ENCODE results near the gene TMPRSS7.

- TF ChIP-seq CTCF (IDR thresholded peaks at IDR 0.05; ENCODE audit: low read depth, low read length) (no peak), EZH2phosphoT487 (IDR thresholded peaks at IDR 0.05; ENCODE audit: low read depth) (no peak)
Measured at GRCh38 chr3:112038863-112039262, 4.3 kb downstream of the TMPRSS7 start.
